ENCODE measurements around the gene KRTAP22-2.

The KRTAP22-2 gene

DNA sequence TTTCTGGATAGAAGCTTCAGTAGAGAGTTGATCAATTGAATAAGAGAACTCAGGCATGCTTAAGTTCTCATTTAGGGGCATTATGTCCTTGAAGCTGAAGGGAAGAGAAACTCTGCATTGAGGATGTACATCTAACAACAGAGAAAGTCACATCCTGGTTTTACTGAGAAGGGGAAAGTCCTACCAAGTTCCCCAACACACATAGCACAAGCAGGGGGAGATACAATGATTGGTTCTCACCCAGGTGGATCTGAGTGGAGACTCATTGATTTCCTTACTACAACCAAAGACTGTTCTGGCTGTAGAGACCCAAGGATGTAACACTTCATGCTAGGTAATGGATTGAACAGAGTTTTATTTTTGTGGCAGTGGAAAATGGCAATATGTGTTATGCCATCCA lies 25.0 kb upstream of the KRTAP22-2 start:
- no peak for DNase-seq (ENCODE audit: extremely low read depth, insufficient read length)
- TF ChIP-seq, protein P1, sequence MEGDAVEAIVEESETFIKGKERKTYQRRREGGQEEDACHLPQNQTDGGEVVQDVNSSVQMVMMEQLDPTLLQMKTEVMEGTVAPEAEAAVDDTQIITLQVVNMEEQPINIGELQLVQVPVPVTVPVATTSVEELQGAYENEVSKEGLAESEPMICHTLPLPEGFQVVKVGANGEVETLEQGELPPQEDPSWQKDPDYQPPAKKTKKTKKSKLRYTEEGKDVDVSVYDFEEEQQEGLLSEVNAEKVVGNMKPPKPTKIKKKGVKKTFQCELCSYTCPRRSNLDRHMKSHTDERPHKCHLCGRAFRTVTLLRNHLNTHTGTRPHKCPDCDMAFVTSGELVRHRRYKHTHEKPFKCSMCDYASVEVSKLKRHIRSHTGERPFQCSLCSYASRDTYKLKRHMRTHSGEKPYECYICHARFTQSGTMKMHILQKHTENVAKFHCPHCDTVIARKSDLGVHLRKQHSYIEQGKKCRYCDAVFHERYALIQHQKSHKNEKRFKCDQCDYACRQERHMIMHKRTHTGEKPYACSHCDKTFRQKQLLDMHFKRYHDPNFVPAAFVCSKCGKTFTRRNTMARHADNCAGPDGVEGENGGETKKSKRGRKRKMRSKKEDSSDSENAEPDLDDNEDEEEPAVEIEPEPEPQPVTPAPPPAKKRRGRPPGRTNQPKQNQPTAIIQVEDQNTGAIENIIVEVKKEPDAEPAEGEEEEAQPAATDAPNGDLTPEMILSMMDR (IDR thresholded peaks at IDR 0.05; ENCODE audit: insufficient read depth, low read length, poor library complexity, severe bottlenecking) = no peak
- Histone ChIP-seq H3K27me3 (replicated peaks; ENCODE audit: control insufficient read depth, insufficient read depth, low read length) (no peaks in the 10 kb centered on the region), H3K4me3 (replicated peaks; ENCODE audit: low read depth, low read length) (no peak overlapping the region), H3K36me3 (ENCODE audit: control insufficient read depth, insufficient read depth, low read length) (no peaks in the 10 kb centered on the region)

DNA sequence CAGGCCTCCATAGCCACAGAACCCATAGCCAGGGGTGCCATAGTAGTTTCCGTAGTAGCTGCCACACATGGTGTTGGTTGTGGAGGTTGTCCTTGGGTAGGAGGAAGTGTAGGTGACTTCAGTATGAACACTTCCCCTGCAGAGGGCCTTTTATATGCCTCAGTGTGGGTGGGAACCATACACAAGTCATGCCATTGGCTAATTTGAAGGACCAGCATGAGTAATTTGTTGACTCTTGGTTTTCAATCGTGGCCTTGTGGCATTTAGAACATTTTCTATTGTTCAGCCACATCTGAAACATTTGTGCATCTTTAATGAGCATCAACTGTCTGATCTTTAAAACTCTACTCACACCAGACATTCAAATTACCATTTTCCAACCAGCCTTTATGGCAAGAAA lies 23.6 kb upstream of the KRTAP22-2 start, which contains the start of gene KRTAP6-1:
TSS of gene KRTAP6-1 (minus strand) at position 95 of the 400 bp plus-strand sequence. CDS start at position 69, 26 bp downstream.
- Histone ChIP-seq H3K36me3 (ENCODE audit: control insufficient read depth, insufficient read depth, low read length) (no peaks in the 10 kb centered on the region), H3K4me3 (replicated peaks; ENCODE audit: low read depth, low read length) (no peak within 1 kb of the TSS), H3K27me3 (replicated peaks; ENCODE audit: control insufficient read depth, insufficient read depth, low read length) (no peaks in the 10 kb centered on the region)
- TF ChIP-seq, protein P1 (IDR thresholded peaks at IDR 0.05; ENCODE audit: insufficient read depth, low read length, poor library complexity, severe bottlenecking) = no peak
- DNase-seq (ENCODE audit: extremely low read depth, insufficient read length) = no peak

DNA sequence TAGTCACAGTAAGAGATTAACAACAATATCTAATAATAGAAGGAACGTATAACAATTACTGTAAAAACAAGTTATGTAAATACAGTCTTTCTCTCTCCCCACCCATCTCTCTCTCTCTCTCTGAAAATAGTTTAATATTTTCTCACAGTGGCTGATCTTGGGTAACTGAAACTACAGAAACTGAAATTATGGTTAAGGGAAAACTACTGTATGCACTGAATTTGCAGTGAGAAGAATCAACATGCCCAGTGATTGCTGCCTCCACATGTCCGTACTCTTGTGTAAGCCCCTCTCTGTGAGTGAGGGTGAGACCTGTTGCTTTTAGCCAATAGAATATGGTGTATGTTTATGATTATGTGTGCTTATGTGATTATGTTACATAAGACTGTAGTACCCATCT lies 21.9 kb upstream of the KRTAP22-2 start:
- Histone ChIP-seq H3K4me3 (replicated peaks; ENCODE audit: low read depth, low read length) (no peak overlapping the region), H3K27me3 (replicated peaks; ENCODE audit: control insufficient read depth, insufficient read depth, low read length) (no peaks in the 10 kb centered on the region), H3K36me3 (ENCODE audit: control insufficient read depth, insufficient read depth, low read length) (no peaks in the 10 kb centered on the region)
- no peak for DNase-seq (ENCODE audit: extremely low read depth, insufficient read length)
- TF ChIP-seq, protein P1 (IDR thresholded peaks at IDR 0.05; ENCODE audit: insufficient read depth, low read length, poor library complexity, severe bottlenecking) = no peak

DNA sequence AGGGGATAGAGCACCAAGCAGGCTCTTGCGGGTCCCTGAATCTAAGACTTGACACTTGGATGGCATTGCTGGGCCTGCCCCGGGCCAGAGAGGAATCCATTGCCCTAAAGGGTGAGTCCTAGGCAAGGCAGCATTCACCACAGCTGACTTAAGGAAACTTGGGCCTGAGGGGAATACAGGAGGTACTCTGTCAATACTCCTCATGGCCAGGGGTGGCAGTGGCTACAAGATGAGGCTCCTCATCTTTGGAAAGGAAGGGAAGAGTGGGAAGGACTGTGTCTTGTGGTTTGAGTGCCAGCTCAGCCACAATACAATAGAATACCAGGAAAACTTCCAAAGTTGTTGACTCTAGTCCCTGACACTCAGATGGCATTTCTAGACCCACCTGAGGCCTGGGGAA lies 15.8 kb upstream of the KRTAP22-2 start:
- Histone ChIP-seq H3K4me3 (replicated peaks; ENCODE audit: low read depth, low read length) (no peak overlapping the region), H3K36me3 (ENCODE audit: control insufficient read depth, insufficient read depth, low read length) (no peaks in the 10 kb centered on the region), H3K27me3 (replicated peaks; ENCODE audit: control insufficient read depth, insufficient read depth, low read length) (no peaks in the 10 kb centered on the region)
- TF ChIP-seq, protein P1 (IDR thresholded peaks at IDR 0.05; ENCODE audit: insufficient read depth, low read length, poor library complexity, severe bottlenecking) = no peak
- no peak for DNase-seq (ENCODE audit: extremely low read depth, insufficient read length)

DNA sequence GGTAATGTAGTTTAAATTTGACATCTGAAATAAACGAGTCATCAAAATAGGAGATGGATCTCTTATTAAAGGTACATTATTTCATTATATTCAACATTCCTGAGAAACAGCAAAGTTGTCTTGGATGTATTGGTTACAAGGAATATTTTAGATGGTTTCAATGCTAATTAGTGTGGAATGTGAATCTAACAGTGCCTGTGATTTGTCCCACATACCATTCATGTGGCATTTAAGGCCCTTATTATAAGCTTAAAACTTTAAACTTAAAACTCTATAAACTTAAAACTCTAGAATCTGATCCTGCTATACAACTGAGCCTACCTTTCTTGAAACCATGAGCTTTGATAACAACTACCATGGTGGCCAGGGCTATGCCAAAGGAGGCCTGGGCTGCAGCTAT lies 10.6 kb upstream of the KRTAP22-2 start, which contains the start of gene KRTAP22-1:
TSS of gene KRTAP22-1 (plus strand) at position 301 of the 400 bp plus-strand sequence.
- Histone ChIP-seq H3K27me3 (replicated peaks; ENCODE audit: control insufficient read depth, insufficient read depth, low read length) (no peaks in the 10 kb centered on the region), H3K4me3 (replicated peaks; ENCODE audit: low read depth, low read length) (no peak within 1 kb of the TSS), H3K36me3 (ENCODE audit: control insufficient read depth, insufficient read depth, low read length) (no peaks in the 10 kb centered on the region)
- DNase-seq (ENCODE audit: extremely low read depth, insufficient read length) = no peak
- TF ChIP-seq, protein P1 (IDR thresholded peaks at IDR 0.05; ENCODE audit: insufficient read depth, low read length, poor library complexity, severe bottlenecking) = no peak

- H3K36me3 ChIP-seq (ENCODE audit: control insufficient read depth, insufficient read depth, low read length) = no peaks in the 10 kb centered on the region
Observed at GRCh38 chr21:30598802-30599201, 8.6 kb upstream of the KRTAP22-2 start, which contains the start of gene KRTAP6-2. TSS of gene KRTAP6-2 (minus strand) at chr21:30598902. CDS start at chr21:30598874, 28 bp downstream.

More at GRCh38 chr21:30598802-30599201, 8.6 kb upstream of the KRTAP22-2 start, which contains the start of gene KRTAP6-2:
- H3K27me3 ChIP-seq (replicated peaks; ENCODE audit: control insufficient read depth, insufficient read depth, low read length) = no peaks in the 10 kb centered on the region
- no peak within 1 kb of the TSS for H3K4me3 ChIP-seq (replicated peaks; ENCODE audit: low read depth, low read length)
- TF ChIP-seq, protein P1 (IDR thresholded peaks at IDR 0.05; ENCODE audit: insufficient read depth, low read length, poor library complexity, severe bottlenecking) = no peak
- DNase-seq (ENCODE audit: extremely low read depth, insufficient read length) = no peak

Data from GM06990 (cell line).